Fibroblast of skin of scalp (primary cell): ENCODE measurements around the gene MBOAT1.
"Not testable (repeated sequence)": the region's sequence is repeated elsewhere in the genome, so short reads cannot be mapped to it uniquely, and the experiment has no call there.

ENCODE experiments used
- DNase-seq: peaks from one replicate; pipeline ENCODE4 v3.0.0-alpha.2; 2013

MBOAT1 gene

DNA sequence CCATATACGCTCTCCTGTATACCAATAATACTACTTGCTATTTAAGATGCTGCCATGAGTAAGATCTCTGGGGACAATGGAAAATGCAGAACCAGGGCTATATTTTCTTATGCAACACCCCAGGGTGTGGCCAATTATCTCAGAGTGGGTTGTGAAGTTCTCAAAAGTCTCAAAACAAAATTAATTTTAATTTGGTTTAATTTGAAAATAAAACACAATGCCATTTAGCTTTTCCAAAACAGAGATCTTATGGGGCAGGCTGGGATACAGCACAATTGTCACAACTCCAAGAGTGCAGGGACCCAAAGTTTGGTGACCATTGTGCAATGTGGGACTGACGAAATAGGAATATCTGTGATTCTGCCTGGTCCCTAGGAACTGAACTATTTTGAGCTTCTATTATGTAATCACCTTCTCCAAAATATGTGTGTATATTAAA, 43.1 kb downstream of the MBOAT1 start:
- no peak for DNase-seq

- DNase-seq: no peak
These were observed 43.6 kb downstream of the MBOAT1 start for GRCh38 chr6:20168690-20169089.

- DNase-seq: no peak
These were observed 44.7 kb downstream of the MBOAT1 start for GRCh38 chr6:20167601-20168000.

DNA sequence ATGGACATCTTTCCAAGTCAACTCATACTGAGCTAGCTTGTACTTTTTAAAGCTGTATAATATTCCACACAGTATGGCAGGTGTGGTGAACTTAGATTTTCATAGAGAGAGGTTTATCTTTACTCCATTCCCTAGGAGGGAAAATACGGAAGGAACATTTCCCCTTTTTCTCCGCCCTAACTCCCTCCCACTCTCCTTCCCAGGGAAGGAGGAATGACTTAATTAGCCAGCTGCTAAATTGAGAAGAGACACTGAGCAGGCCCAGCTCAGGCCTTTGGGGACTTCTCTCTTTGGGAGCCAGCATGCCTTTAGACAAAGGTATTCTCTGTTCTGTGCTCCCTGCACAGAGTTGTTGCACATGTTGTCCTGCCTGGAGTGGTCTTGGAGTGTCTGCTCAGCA, 46.1 kb downstream of the MBOAT1 start:
- DNase-seq: no peak

- no peak for DNase-seq
These were observed 49.8 kb downstream of the MBOAT1 start for GRCh38 chr6:20162515-20162914.

GRCh38 chr6:20160541-20161283, 51.6 kb downstream of the MBOAT1 start:
- no peak for DNase-seq

- DNase-seq: peak; percentile 67
These were observed 52.3 kb downstream of the MBOAT1 start for GRCh38 chr6:20159781-20160540.

- DNase-seq: no peak
These were observed 53.2 kb downstream of the MBOAT1 start for GRCh38 chr6:20159098-20159497.

DNA sequence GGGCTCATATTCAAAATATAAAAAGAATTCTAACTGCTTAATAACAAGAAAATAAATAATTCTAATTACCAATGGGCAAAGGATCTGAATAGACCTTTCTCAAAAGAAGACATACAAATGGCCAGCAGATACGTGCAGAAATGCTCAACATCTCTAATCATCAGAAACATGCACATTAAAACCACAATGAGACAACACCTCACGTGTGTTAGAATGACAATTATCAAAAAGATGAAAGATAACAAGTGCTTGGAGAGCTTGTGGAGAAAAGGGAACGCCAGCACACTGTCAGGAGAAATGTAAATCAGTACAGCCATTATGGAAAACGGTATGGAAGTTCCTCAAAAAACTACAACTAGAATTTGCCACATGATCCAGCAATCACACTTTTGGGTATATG, 53.6 kb downstream of the MBOAT1 start:
- no peak for DNase-seq

DNA sequence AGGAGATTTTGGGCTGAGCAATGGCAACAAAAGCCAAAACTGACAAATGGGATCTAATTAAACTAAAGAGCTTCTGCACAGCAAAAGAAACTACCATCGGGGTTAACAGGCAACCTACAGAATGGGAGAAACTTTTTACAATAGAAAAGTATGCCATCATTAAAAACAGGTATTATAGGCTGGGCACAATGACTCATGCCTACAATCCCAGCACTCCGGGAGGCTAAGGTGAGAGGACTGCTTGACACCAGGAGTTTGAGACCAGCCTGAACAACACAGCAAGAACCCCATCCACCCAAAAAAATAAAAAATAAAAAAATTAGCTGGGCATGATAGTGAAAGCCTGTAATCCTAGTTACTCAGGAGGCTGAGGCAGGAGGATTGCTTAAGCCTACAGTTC, 55.4 kb downstream of the MBOAT1 start:
- no peak for DNase-seq

- no peak for DNase-seq
These were observed 57.5 kb downstream of the MBOAT1 start for GRCh38 chr6:20154753-20155152.

DNA sequence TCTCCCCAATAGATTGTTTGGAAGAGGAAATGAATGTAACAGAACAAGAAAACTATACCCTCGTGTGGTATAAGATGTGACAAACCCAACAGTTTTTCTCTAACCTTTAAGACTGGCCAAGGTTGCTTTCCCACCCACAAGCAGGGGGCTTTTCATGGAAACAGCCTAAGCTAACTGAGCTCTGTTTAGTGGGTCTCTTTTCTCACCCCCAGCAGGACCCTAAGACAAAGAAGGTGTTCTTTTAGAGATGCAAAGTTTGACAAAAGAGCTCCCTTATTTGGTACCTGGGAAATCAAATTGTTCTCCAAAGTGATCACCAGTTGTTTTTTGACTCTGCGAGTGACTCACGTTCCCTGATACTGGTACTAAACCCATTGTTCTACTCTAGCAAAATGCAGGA, 59.1 kb downstream of the MBOAT1 start:
- no peak for DNase-seq

- no peak for DNase-seq
These were observed 63.8 kb downstream of the MBOAT1 start for GRCh38 chr6:20148433-20148832.

- no peak for DNase-seq
These were observed 64.8 kb downstream of the MBOAT1 start for GRCh38 chr6:20147469-20147868.

- DNase-seq: not testable (repeated sequence)
These were observed 65.4 kb downstream of the MBOAT1 start for GRCh38 chr6:20146831-20147230.

DNA sequence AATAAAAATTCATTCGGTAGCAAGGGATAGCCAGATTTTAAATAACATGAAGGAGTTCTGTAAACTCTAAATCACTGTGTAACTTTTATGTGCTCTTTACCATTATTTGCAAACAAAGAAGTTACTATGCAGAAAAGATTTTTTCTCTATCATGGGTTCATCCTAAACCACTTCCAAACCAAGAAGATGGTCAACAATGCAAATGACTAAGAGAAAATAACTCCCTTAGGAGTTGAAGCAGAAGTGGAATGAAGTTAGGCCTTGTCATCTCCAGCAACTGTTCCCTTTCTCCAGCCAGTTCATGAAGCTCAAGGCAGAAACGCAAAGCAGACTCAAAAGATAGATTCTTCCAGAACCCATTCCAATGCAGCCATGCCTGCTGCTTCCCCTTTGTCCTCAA, 66.0 kb downstream of the MBOAT1 start:
- no peak for DNase-seq

GRCh38 chr6:20142866-20143265, 69.4 kb downstream of the MBOAT1 start:
- no peak for DNase-seq

- no peak for DNase-seq
These were observed 70.3 kb downstream of the MBOAT1 start for GRCh38 chr6:20141931-20142330.

DNA sequence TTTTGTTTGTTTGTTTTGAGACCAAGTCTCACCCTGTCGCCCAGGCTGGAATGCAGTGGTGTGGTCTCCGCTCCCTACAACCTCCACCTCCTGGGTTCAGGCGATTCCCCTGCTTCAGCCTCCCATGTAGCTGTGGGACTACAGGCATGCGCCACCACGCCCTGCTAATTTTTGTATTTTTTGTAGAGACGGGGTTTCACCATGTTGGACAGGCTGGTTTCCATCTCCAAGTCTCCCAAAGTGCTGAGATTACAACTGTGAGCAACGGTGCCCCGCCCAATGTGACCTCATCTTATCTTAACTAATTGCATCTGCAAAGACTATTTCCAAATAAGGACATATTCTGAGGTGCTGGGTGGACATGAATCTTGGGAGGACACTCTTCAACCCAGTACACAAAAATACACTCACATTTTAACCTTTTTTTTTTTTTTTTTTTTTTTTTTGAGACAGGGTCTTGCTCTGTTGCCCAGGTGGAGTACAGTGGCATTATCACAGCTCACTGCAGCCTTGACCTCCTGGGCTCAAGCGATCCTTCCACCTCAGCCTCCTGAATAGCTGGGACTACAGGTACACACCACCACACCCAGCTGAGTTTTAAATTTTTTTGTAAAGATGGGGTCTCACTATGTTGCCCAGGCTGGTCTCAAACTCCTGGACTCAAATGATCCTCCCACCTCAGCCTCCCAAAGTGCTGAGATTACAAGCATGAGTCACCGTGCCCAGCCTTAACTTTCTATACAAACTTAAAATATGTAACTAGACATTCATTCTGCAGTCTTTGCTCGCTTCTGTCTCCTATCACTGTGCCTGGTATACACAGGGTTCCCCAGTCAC, 72.9 kb downstream of the MBOAT1 start:
- DNase-seq: not testable (repeated sequence)

- no peak for DNase-seq
These were observed 74.4 kb downstream of the MBOAT1 start for GRCh38 chr6:20137837-20138236.

DNA sequence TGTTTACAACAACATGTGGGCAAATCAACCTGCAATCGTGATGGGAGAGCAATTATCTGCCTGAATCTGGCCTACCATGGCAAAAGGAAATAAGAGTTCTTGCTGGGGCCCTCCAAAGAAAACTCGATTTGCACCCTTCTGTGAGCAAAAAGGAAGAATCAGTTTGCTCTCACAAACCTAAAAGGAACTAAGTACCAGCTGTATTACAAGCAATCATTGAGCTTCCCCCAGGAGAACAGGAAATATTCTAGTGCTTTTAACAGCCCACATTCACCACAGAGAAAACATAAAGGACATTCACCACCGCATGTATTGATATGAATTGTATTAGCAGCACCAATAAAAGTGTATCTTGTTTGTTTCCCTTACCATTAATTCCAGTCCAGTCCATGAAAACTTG, 75.0 kb downstream of the MBOAT1 start:
- no peak for DNase-seq

DNA sequence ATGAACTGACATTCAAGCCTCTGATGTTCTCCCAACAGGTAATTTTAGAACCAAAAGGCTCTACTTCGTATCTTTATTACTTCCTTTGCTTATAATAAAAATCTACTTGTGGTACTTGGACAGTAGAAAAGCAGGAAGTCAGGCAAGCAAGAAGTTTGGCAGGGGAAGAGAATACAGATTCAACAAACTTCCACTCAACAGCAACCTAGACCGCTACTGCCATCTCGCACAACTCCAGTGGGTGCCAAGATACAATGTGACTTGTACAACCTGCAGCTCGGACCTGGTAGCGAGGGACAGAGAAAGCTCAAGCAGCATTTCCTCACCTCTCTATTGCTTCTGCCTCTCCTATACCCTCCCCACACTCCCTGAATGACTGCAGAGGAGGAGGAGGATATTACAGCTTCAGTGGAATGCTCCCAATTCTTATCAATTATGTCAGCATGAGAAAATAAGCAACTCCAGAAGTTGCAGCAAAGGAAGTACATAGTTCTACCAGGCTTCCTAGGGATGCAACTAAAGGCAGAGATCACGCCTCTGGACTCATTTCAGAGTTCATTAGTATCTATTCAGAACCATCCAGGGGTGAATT, 76.5 kb downstream of the MBOAT1 start:
- DNase-seq: no peak

DNA sequence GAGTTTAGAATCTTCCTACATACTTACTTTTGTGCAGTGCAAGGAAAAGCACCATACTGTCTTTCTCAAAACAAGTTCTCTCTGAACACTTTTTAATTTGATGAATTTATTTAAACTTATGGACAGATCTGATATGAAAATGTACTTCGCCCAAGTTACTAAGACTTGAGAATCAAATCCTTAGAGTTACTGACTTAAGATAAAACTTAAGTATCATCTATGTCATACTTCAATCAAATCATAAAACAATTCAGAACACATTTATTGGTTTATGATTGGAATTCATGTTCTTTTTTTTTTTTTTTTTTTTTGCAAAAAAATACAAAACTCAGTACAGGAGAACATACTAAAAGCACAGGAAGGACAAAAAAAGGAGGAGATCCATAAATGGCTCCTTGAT, 77.7 kb downstream of the MBOAT1 start:
- DNase-seq: no peak
